Pancreas (tissue), 10 donors: ENCODE results near the gene PRKCH. TPM values are rescaled to one million over a fixed set of nuclear protein-coding genes. Genes with fewer than 3 reads are reported as not detected.
A peak's percentile ranks its signal among the peaks of the same experiment; 100 is the strongest.

Experiments
- ATAC-seq, 4 donors: fragments of 200-7000 bp; cut with Tn5 transposase; one replicate each; pipeline versions ENCODE4 v1.8.0 to v1.9.1; 2020; ENCODE audit warnings: mild to moderate bottlenecking in 4 of 4, moderate library complexity in 4 of 4
- DNase-seq, 6 donors: peaks; one replicate each; pipeline ENCODE4 v3.0.0-alpha.2; 2020
- FAIRE-seq: peaks from 2 replicates; lab custom pipeline; 2012; peaks lifted over from hg19 to GRCh38; lab: Jason Lieb, UNC
- H3K27ac ChIP-seq, 4 donors: fragments of 200-600 bp; sonication (generic); 1 replicate in 3 of 4; 2 replicates in 1 of 4; pipeline versions ENCODE4 v1.5.0 to v1.8.0; 2020
- H3K27me3 ChIP-seq, 4 donors: fragments of 200-600 bp; one replicate each; pipeline ENCODE4 v1.8.0; 2021
- H3K36me3 ChIP-seq, 3 donors: fragments of 200-600 bp; sonication (generic) in 1 of 3; one replicate each; pipeline versions ENCODE4 v1.5.0 to v1.8.0; 2020 to 2021
- H3K4me1 ChIP-seq, 3 donors: fragments of 200-600 bp; one replicate each; pipeline ENCODE4 v1.8.0; 2021
- H3K4me3 ChIP-seq, 4 donors: fragments of 200-600 bp; sonication (generic) in 2 of 4; one replicate each; pipeline versions ENCODE4 v1.5.0 to v1.8.0; 2020 to 2021
- H3K9me3 ChIP-seq, 4 donors: fragments of 200-600 bp; one replicate each; pipeline ENCODE4 v1.8.0; 2021
- WGBS, 2 donors: extraction: QIAGEN DNeasy Blood & Tissue Kit; methylation state at CpG; one replicate each; pipeline ENCODE4 v1.1.7; 2013; 5-methylcytosine and 5-hydroxymethylcytosine counted together
- intact Hi-C, 3 donors: fragments of 100-400 bp; cut with DNase I; formaldehyde crosslinking; loops; one replicate each; pipeline versions ENCODE4 v1.11.1 to v1.14.2; 2022
- polyA plus RNA-seq, 2 donors: library from polyadenylated mRNA; stranded (reverse); fragments of 200-250 nt; gene quantifications; one replicate each; pipeline ENCODE4 v1.2.3, GENCODE V29; 2013
- total RNA-seq, 6 donors: library from RNA; stranded (reverse); fragmentation: NEBNext Ultra II Directional in 4 of 6; extraction: Animal tissue kit (Norgen Biotek cat#: 25700) in 4 of 6; gene quantifications; one replicate each; pipeline versions ENCODE4 v1.2.1 to v1.2.4, GENCODE V29; 2021 to 2023
- TF ChIP-seq, protein P1 (sequence below), 4 donors: fragments of 200-600 bp; sonication (generic) in 3 of 4; IDR thresholded peaks; one replicate each; pipeline versions ENCODE4 v1.5.0 to v1.8.0; 2021; ENCODE audit warnings: antibody characterized with exemption in 4 of 4
- donor health status: healthy with polysubstance abuse.
- donor health status: DM: no; HTN: no; CAD: no; lungs with moderate emphysema.
- donor health status: DM: no; HTN: no; CAD: no.
- donor health status: control.
- donor health status: control.
- donor health status: Bipolar disorder and iron deficiency.
- donor health status: DM: yes; HTN: yes; CAD: no.
- donor health status: DM: no; HTN: no; CAD: no.
- donor health status: DM: no; HTN: no; CAD: no.
- donor health status: DM: yes; HTN: yes; CAD: no.

Gene PRKCH
- total and polyA plus RNA-seq, 8 donors: 3.6 to 16.9 (median 8.9) TPM

DNA sequence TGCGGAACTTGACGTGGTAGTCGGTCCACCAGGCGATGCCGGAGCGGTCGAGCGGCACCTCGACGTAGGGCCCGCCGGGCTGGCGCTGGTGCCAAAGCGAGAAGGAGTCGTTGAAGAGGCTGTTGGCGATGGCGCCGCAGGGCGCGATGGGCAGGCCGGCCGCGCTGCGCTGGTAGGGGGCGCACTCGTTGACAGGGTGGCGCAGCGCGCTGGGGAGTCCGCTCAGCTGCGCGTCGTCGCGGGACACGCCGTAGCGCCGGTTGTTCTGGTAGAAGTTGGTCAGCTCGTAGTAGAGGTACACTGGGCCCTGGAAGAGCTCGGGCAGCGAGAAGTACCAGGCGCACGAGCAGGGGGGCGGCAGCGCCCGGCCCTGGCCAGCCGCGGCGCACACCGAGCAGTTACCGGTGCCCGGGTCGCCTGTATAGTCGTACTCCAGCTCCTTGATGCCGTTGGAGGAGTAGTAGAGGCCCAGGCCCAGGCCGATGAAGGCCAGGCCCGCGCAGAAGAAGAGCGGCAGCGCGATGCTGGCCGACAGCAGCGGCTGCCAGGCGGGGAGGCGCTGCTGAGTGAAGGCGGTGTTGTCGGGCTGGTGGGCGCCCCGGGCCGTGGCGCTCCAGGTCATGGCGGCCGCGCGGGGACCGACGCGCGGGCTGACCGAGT, 40.7 kb upstream of the PRKCH start:
- H3K4me1 ChIP-seq: peaks cover 9 to 37% (median 17%) of the 10 kb centered on the region in 3 donors
- intact Hi-C loops: no loop called here

DNA sequence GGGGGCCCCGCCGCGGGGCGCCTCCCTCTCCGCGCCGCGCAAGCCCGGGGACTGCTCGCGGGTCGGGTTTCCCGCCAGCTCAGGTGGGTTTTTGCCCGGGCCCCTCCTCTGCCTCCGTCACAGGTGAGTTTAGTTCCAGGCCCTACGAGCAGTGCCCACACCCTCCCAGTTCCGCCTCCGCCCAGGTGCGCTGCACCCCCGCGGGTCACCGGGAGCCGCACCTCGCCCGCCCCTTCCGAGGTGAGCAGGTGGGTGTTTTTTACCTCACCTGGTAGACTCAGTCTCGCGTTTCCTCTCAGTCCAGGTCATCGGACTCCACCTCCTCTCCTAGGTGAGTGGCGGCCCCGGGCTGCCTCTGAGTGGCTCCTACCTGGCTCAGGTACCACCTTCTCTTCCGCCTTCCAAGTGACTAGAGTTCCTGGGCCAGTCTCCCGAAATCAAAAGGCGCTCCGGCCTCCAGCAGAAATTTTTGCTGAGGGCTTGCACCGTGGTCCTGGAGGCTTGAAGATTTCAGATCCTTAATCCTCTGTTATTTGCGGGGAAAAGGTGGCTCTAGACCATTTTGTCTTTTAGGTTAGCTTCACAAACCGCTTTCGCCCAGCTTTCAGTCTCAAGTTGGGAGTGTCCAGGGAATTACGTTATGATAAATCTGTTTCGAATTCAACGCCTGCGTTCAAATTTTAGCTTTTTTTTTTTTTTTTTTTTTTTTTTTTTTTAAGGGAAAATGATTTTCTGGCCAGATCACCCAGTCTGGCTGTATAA, 40.0 kb upstream of the PRKCH start, which contains the start of gene TMEM30B:
TMEM30B (minus strand) TSS at position 153 of the 762 bp plus-strand sequence. CDS start 191 bp downstream, outside the sequence.
- H3K4me1 ChIP-seq: peaks cover 13 to 42% (median 24%) of the 10 kb centered on the region in 3 donors
- intact Hi-C loops: no loop called here
- ATAC-seq: peak; percentile 85 to 91 (median 87)
- peak within 1 kb of the TSS; percentile 98 to 100 (median 99) for H3K27ac ChIP-seq
- TF ChIP-seq, protein P1, sequence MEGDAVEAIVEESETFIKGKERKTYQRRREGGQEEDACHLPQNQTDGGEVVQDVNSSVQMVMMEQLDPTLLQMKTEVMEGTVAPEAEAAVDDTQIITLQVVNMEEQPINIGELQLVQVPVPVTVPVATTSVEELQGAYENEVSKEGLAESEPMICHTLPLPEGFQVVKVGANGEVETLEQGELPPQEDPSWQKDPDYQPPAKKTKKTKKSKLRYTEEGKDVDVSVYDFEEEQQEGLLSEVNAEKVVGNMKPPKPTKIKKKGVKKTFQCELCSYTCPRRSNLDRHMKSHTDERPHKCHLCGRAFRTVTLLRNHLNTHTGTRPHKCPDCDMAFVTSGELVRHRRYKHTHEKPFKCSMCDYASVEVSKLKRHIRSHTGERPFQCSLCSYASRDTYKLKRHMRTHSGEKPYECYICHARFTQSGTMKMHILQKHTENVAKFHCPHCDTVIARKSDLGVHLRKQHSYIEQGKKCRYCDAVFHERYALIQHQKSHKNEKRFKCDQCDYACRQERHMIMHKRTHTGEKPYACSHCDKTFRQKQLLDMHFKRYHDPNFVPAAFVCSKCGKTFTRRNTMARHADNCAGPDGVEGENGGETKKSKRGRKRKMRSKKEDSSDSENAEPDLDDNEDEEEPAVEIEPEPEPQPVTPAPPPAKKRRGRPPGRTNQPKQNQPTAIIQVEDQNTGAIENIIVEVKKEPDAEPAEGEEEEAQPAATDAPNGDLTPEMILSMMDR (IDR thresholded peaks at IDR 0.05): no peak
- 4 to 5% methylated on average over 43 of the region's 43 CpGs for WGBS, 2 donors
- FAIRE-seq: no peak
- H3K4me3 ChIP-seq: peak within 1 kb of the TSS; percentile 61 to 86 (median 72)
- no peaks in the 10 kb centered on the region for H3K27me3 ChIP-seq
- H3K36me3 ChIP-seq: no peaks in the 10 kb centered on the region
- no peaks in the 10 kb centered on the region for H3K9me3 ChIP-seq
- DNase-seq: peak; percentile 92 to 97 (median 95)

More for the DNA sequence above, 40.7 kb upstream of the PRKCH start:
- no peaks in the 10 kb centered on the region for H3K36me3 ChIP-seq
- H3K9me3 ChIP-seq: no peaks in the 10 kb centered on the region
- WGBS, 2 donors: 0 to 1% methylated on average over 63 to 81 of the region's 81 CpGs
- ATAC-seq (peak; percentile 68 to 78 (median 75)), FAIRE-seq (no peak), DNase-seq (peak; percentile 76 to 92 (median 82))
- TF ChIP-seq, protein P1 (IDR thresholded peaks at IDR 0.05): peak in 3 of 4 donors; percentile 28 to 41 (median 41)
- H3K27ac ChIP-seq: peak overlapping the region; percentile 98 to 100 (median 99)
- peak overlapping the region; percentile 61 to 86 (median 72) for H3K4me3 ChIP-seq
- H3K27me3 ChIP-seq: no peaks in the 10 kb centered on the region

DNA sequence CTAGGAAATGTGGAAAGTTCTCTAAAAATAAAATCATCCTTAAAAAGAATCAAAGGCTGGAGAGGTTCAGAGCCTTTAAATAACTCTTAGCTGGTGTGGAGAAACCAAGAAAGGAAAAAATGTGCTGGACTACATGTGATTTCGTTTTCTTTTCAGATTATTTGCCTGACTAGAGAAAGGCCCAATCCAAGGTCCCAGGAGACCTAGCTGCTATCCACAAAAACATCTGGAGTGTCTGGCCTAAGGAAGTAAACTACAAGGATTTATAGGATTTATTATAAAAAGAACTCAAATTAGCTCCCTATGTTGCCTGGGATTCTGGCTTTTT, 39.5 kb upstream of the PRKCH start:
- Histone ChIP-seq H3K36me3 (no peaks in the 10 kb centered on the region), H3K27ac (peak overlapping the region in 3 of 4 donors; percentile 99 to 100 (median 99)), H3K9me3 (no peaks in the 10 kb centered on the region), H3K27me3 (no peaks in the 10 kb centered on the region), H3K4me3 (peak overlapping the region in 3 of 4 donors; percentile 61 to 86 (median 75)), H3K4me1 (peaks cover 13 to 39% (median 25%) of the 10 kb centered on the region in 3 donors)
- intact Hi-C loops: no loop called here
- FAIRE-seq: no peak
- DNase-seq: no peak
- 17 to 25% methylated on average over 1 of the region's 1 CpG for WGBS, 2 donors
- no peak for ATAC-seq
- TF ChIP-seq, protein P1 (IDR thresholded peaks at IDR 0.05): no peak

DNA sequence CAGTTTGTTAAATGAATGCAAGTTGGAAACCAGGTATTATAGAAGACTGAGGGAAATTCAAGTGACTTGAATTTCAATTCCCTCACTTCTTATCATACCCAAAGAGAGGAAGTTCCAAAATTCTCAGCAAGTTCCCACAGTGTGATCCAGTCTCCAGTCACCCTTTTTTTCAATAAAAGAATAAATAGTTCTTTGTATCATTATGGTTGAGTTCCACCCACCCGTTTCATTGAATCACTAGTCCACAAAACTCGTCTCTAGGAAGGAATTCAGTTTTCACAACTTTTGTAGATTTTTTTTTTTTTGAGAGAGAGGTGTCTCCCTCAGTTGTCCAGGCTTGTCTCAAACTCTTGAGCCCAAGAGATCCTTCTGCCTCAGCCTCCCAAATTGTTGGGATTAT, 38.6 kb upstream of the PRKCH start:
- intact Hi-C loops: no loop called here
- TF ChIP-seq, protein P1 (IDR thresholded peaks at IDR 0.05): no peak
- Histone ChIP-seq H3K4me3 (no peak overlapping the region), H3K36me3 (no peaks in the 10 kb centered on the region), H3K27me3 (no peaks in the 10 kb centered on the region), H3K9me3 (no peaks in the 10 kb centered on the region), H3K27ac (peak overlapping the region in 1 of 4 donors; percentile 100), H3K4me1 (peaks cover 13 to 33% (median 25%) of the 10 kb centered on the region in 3 donors)
- DNase-seq (no peak), FAIRE-seq (no peak), ATAC-seq (no peak)
- 86 to 87% methylated on average over 2 of the region's 2 CpGs for WGBS, 2 donors
